Adrenal gland (tissue), 12 donors: ENCODE measurements around the gene SLC66A3. TPM values are rescaled to one million over a fixed set of nuclear protein-coding genes. Genes with fewer than 3 reads are reported as not detected.

Experiments used
- DNase-seq, 7 donors: peaks; one replicate each; pipeline ENCODE4 v3.0.0-alpha.2; 2019 to 2020
- H3K27ac ChIP-seq, 5 donors: fragments of 200-600 bp; sonication (generic) in 4 of 5; 1 replicate in 3 of 5; 2 replicates in 2 of 5; pipeline versions ENCODE4 v1.5.1 to v1.8.0; 2016 to 2020; ENCODE audit warnings: mild to moderate bottlenecking in 1 of 5
- H3K27me3 ChIP-seq: fragments of 200-600 bp; 2 replicates; pipeline ENCODE4 v1.8.0; 2021
- H3K36me3 ChIP-seq, 2 donors: fragments of 200-600 bp; replicated peaks in 1 of 2; 1 replicate in 1 of 2; 2 replicates in 1 of 2; pipeline versions ENCODE4 v1.5.1 to v1.8.0; 2018 to 2022
- H3K4me1 ChIP-seq, 2 donors: fragments of 200-600 bp; replicated peaks in 1 of 2; 1 replicate in 1 of 2; 2 replicates in 1 of 2; pipeline versions ENCODE4 v1.5.1 to v1.8.0; 2018 to 2021
- H3K4me3 ChIP-seq, 4 donors: fragments of 200-600 bp; sonication (generic) in 3 of 4; one replicate each; pipeline ENCODE4 v1.5.1; 2016 to 2018
- H3K9me3 ChIP-seq, 3 donors: fragments of 200-600 bp; sonication (generic) in 1 of 3; replicated peaks in 1 of 3; 1 replicate in 2 of 3; 2 replicates in 1 of 3; pipeline versions ENCODE4 v1.5.1 to v1.8.0; 2016 to 2021
- POLR2A ChIP-seq, 2 donors: fragments of 450-650 bp; IDR thresholded peaks; one replicate each; pipeline ENCODE4 v1.6.1; 2017; ENCODE audit warnings: antibody characterized with exemption in 2 of 2, mild to moderate bottlenecking in 2 of 2, moderate library complexity in 1 of 2
- WGBS, 4 donors: extraction: QIAGEN DNeasy Blood & Tissue Kit in 2 of 4; methylation state at CpG; one replicate each; pipeline versions ENCODE4 v1.1.5 to v1.1.7; 2013 to 2017; 5-methylcytosine and 5-hydroxymethylcytosine counted together
- intact Hi-C, 2 donors: fragments of 100-400 bp; cut with DNase I; formaldehyde crosslinking; loops; one replicate each; pipeline versions ENCODE4 v1.14.1 to v1.15.0; 2022 to 2023
- polyA plus RNA-seq, 3 donors: library from polyadenylated mRNA; stranded (reverse); fragments of 200-250 nt in 2 of 3; fragments of 350-450 nt in 1 of 3; fragmentation: Illumina TruSeq in 1 of 3; extraction: RNeasy Lipid Tissue Mini Kit (QIAGEN cat#74804) in 1 of 3; gene quantifications; one replicate each; pipeline ENCODE4 v1.2.3, GENCODE V29; 2013 to 2014
- total RNA-seq, 9 donors: library from RNA; depleted of rRNA in 4 of 9; stranded (reverse); fragments of >200 nt in 4 of 9; fragments of 120-200 nt in 1 of 9; fragmentation: NEBNext Ultra II Directional in 1 of 9; extraction: Animal tissue kit (Norgen Biotek cat#: 25700) in 1 of 9; gene quantifications; one replicate each; pipeline versions ENCODE4 v1.1.0 to v1.2.4, GENCODE V29; 2013 to 2023
- TF ChIP-seq, protein P1 (sequence below), 6 experiments: fragments of 450-650 bp in 4 of 6; fragments of 200-600 bp in 2 of 6; sonication (generic) in 1 of 6; IDR thresholded peaks; 1 replicate in 5 of 6; 2 replicates in 1 of 6; pipeline versions ENCODE4 v1.5.1 to v1.8.0; 2016 to 2021; ENCODE audit warnings: antibody characterized with exemption in 6 of 6, mild to moderate bottlenecking in 2 of 6, moderate library complexity in 1 of 6
- donor health status: healthy with polysubstance abuse.
- donor health status: Bipolar disorder and iron deficiency.
- donor health status: DM: yes; HTN: yes; CAD: no.
- donor health status: DM: no; HTN: no; CAD: no.
- donor health status: DM: no; HTN: no; CAD: no.
- donor health status: DM: yes; HTN: yes; CAD: no.

SLC66A3 gene
- total and polyA plus RNA-seq, 12 donors, result 13.0 to 162 (median 41.0) TPM

DNA sequence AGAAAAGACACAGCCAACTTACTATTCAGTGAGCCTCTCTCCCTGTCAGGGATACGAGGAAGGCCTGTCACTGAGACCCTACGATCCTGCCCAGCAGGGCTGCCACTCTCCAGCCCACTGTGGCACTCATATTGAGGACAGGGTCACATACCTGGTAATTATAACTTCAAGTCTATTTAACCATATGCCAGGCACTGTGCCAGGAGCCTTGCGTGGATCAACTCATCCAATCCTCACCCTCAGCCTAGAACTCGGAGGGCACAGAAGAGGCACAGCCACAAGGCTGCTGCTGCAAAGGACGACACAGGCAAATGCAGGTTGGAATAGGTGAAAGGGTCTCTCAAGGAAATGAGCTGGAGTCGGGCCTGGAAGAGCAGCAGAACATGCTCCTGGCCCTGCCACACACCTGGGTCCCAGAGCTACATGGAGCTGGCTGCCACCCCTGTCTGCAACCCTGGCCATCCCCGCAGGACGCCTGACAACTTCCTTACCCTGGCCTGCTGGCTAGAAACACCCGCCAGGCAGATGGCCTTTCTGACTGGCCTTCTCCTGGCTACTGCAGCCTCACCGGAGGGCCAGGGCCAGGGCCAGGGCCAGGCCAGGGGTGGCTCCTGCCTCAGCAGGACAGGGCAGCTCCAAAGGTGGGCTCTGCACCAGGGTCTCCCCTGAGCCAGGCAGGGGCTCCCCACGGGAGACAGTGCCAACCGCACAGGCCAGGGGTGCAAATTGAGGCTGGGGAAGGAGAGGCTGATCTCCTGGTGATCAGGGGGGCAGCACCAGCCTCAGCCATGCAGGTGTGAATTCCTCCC, 32.1 kb upstream of the SLC66A3 start:
- Histone ChIP-seq H3K27me3 (peaks cover 12% of the 10 kb centered on the region), H3K4me1 (no peaks in the 10 kb centered on the region), H3K36me3 (no peaks in the 10 kb centered on the region), H3K9me3 (no peaks in the 10 kb centered on the region), H3K4me3 (no peak overlapping the region), H3K27ac (no peak overlapping the region)
- WGBS, 4 donors, result 71 to 95% (median 82%) methylated on average over 6 to 12 of the region's 12 CpGs
- intact Hi-C loops, result loop anchor here (5.0 to 10.0 kb wide), 2 partner anchors 291 to 462 kb away; no protein-coding TSS in a partner anchor
- DNase-seq, result no peak
- no peak for TF ChIP-seq POLR2A (IDR thresholded peaks at IDR 0.05)
- TF ChIP-seq, protein P1, sequence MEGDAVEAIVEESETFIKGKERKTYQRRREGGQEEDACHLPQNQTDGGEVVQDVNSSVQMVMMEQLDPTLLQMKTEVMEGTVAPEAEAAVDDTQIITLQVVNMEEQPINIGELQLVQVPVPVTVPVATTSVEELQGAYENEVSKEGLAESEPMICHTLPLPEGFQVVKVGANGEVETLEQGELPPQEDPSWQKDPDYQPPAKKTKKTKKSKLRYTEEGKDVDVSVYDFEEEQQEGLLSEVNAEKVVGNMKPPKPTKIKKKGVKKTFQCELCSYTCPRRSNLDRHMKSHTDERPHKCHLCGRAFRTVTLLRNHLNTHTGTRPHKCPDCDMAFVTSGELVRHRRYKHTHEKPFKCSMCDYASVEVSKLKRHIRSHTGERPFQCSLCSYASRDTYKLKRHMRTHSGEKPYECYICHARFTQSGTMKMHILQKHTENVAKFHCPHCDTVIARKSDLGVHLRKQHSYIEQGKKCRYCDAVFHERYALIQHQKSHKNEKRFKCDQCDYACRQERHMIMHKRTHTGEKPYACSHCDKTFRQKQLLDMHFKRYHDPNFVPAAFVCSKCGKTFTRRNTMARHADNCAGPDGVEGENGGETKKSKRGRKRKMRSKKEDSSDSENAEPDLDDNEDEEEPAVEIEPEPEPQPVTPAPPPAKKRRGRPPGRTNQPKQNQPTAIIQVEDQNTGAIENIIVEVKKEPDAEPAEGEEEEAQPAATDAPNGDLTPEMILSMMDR (IDR thresholded peaks at IDR 0.05), result no peak

DNA sequence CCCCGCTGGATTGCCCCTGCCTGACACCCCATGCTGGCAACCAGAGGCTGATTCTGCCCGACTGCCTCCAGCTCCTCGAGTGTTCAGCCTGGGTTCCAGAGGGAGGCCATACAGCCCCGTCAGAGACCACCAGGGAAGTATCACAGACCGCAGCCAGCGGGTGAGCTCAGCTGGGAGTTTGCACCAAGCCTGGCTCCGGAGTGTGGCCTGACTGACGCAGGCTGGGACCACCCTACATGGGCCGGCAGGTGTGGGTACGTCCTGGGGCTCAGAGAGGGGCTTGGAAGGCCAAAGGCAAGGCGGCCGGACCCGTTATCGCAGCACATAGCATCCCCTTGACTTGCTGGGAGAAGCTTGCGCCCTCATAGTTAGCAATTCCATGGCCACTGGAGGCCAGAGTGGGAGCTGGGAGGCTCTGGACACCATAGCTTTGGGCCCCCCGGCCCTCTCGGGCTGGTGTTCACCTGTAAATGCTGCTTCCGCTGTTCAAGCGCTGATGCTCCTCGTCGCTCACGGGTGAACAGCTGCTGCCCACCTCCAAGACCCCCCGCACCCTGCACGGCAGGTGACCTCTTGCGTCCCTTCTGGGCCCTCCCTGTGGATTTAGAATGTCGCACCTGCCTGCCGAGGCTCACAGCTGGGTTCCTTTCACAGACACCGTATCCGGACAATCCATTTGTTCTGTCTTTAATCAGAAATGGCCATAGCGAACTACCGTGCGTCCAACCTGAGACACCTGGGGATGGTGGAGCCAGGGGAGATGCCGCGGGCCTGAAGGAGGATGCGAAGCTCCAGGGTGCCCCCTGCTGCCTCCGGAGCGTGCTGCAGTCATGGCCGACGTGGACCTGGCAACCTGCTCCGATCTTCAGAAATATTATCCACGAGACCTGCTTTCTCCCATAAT, 31.2 kb upstream of the SLC66A3 start:
- 34 to 54% (median 45%) methylated on average over 20 to 41 of the region's 41 CpGs for WGBS, 4 donors
- peak; percentile 44 to 81 (median 61) for DNase-seq
- no peak overlapping the region for H3K27ac ChIP-seq
- no peaks in the 10 kb centered on the region for H3K4me1 ChIP-seq
- intact Hi-C loops, result loop anchor here (2.0 to 10.0 kb wide), 3 partner anchors 291 to 461 kb away; no protein-coding TSS in a partner anchor
- peaks cover 12% of the 10 kb centered on the region for H3K27me3 ChIP-seq
- TF ChIP-seq, protein P1 (IDR thresholded peaks at IDR 0.05), result peak; percentile 54 to 87 (median 73)
- TF ChIP-seq POLR2A (IDR thresholded peaks at IDR 0.05), result no peak
- no peaks in the 10 kb centered on the region for H3K9me3 ChIP-seq
- H3K4me3 ChIP-seq, result no peak overlapping the region
- H3K36me3 ChIP-seq, result no peaks in the 10 kb centered on the region

DNA sequence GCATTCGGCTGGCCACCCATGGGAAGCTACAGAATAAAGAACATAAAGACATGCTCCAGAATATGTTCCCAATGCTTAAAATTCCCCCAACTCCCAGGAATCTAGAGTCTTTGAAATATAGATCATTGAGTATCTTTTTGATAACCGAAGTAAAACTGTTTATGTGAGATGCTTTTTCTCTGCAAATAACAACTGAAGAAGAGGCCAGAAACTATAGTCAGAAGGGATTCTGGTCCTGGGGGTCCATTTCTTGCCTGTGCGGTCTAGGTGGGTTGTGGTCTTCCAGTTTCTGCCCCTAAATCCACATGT, 30.6 kb upstream of the SLC66A3 start:
- 47 to 58% (median 54%) methylated on average over 3 of the region's 3 CpGs for WGBS, 4 donors
- TF ChIP-seq POLR2A (IDR thresholded peaks at IDR 0.05), result no peak
- TF ChIP-seq, protein P1 (IDR thresholded peaks at IDR 0.05), result no peak
- peaks cover 12% of the 10 kb centered on the region for H3K27me3 ChIP-seq
- H3K9me3 ChIP-seq, result no peaks in the 10 kb centered on the region
- intact Hi-C loops, result loop anchor here (2.0 to 10.0 kb wide), 3 partner anchors 292 to 460 kb away; no protein-coding TSS in a partner anchor
- H3K4me3 ChIP-seq, result no peak overlapping the region
- no peak overlapping the region for H3K27ac ChIP-seq
- peaks cover 1 to 3% of the 10 kb centered on the region in 2 donors for H3K4me1 ChIP-seq
- H3K36me3 ChIP-seq, result no peaks in the 10 kb centered on the region
- DNase-seq, result no peak

DNA sequence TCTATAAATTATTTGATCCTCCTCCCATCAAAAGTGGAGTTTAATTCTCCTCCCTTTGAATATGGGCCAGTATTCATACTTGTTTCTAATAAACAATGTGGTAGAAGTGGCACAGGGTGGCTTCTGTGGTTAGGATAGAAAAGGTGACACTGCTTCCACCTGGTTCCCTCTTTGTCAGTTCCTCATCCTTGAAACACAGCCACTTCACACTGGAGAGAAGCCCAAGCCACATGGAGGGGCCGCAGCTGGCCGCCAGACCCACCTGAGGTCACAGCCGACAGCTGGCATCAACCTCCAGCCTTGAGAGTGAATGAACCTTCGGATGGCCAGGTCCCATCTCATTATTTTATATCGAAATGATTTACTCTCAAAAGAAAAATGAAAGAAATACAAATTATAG, 27.5 kb upstream of the SLC66A3 start:
- Histone ChIP-seq H3K27me3 (peaks cover 12% of the 10 kb centered on the region), H3K4me3 (no peak overlapping the region), H3K4me1 (peaks cover 6 to 11% of the 10 kb centered on the region in 2 donors), H3K27ac (no peak overlapping the region), H3K9me3 (no peaks in the 10 kb centered on the region), H3K36me3 (no peaks in the 10 kb centered on the region)
- 36 to 57% (median 46%) methylated on average over 5 of the region's 5 CpGs for WGBS, 4 donors
- intact Hi-C loops, result loop anchor here in 1 of 2 donors (10.0 kb wide), 1 partner anchor 457 kb away; no protein-coding TSS in a partner anchor
- no peak for DNase-seq
- TF ChIP-seq, protein P1 (IDR thresholded peaks at IDR 0.05), result no peak
- TF ChIP-seq POLR2A (IDR thresholded peaks at IDR 0.05), result no peak
